ENCODE results near the gene LGR5. TPM values are rescaled to one million over a fixed set of nuclear protein-coding genes. Genes with fewer than 3 reads are reported as not detected.
A peak's percentile ranks its signal among the peaks of the same experiment; 100 is the strongest.

Gene LGR5
- total RNA-seq, 1 experiment from 2014 or later: 4.5 TPM

GRCh38 chr12:71400481-71400880 is 39.1 kb upstream of the LGR5 start:
- no peaks in the 10 kb centered on the region for H3K9me3 ChIP-seq (ENCODE audit: low read depth, low read length, poor library complexity, severe bottlenecking)
- intact Hi-C loops (cut with micrococcal nuclease; ENCODE audit: unreplicated experiment): no loop called here
- CTCF ChIA-PET: no interaction called here
- no peaks in the 10 kb centered on the region for H3K27me3 ChIP-seq (replicated peaks; ENCODE audit: insufficient read depth, low read depth, low read length, poor library complexity)
- peaks cover 42% of the 10 kb centered on the region for H3K4me1 ChIP-seq (ENCODE audit: insufficient read depth, low read length, poor library complexity, severe bottlenecking)
- no TSS peak for BruUV-seq (replicated peaks)
- POLR2A ChIA-PET (ENCODE audit: low non-redundant PET): no interaction called here
- no peaks in the 10 kb centered on the region for H3K36me3 ChIP-seq (ENCODE audit: insufficient read depth, low read length, poor library complexity, severe bottlenecking)
- peak; percentile 49 for DNase-seq (ENCODE audit: low spot score)
- no peak overlapping the region for H3K4me3 ChIP-seq (ENCODE audit: low read depth, low read length, poor library complexity, severe bottlenecking)
- H3K27ac ChIP-seq (ENCODE audit: low read depth, low read length, poor library complexity, severe bottlenecking): peak overlapping the region; percentile 1
- no peak for TF ChIP-seq EZH2 (IDR thresholded peaks at IDR 0.05; ENCODE audit: borderline replicate concordance, low read depth, low read length, poor library complexity, severe bottlenecking)
- TF ChIP-seq CTCF (conservative IDR thresholded peaks at IDR 0.05; ENCODE audit: low read depth, low read length): no peak

GRCh38 chr12:71405884-71406283 is 33.7 kb upstream of the LGR5 start:
- no TSS peak for BruUV-seq (replicated peaks)
- Histone ChIP-seq H3K4me3 (ENCODE audit: low read depth, low read length, poor library complexity, severe bottlenecking) (no peak overlapping the region), H3K4me1 (ENCODE audit: insufficient read depth, low read length, poor library complexity, severe bottlenecking) (peaks cover 3% of the 10 kb centered on the region), H3K36me3 (ENCODE audit: insufficient read depth, low read length, poor library complexity, severe bottlenecking) (no peaks in the 10 kb centered on the region), H3K27me3 (replicated peaks; ENCODE audit: insufficient read depth, low read depth, low read length, poor library complexity) (no peaks in the 10 kb centered on the region), H3K27ac (ENCODE audit: low read depth, low read length, poor library complexity, severe bottlenecking) (no peak overlapping the region), H3K9me3 (ENCODE audit: low read depth, low read length, poor library complexity, severe bottlenecking) (peaks cover 7% of the 10 kb centered on the region)
- TF ChIP-seq EZH2 (IDR thresholded peaks at IDR 0.05; ENCODE audit: borderline replicate concordance, low read depth, low read length, poor library complexity, severe bottlenecking) (no peak), CTCF (conservative IDR thresholded peaks at IDR 0.05; ENCODE audit: low read depth, low read length) (no peak)
- DNase-seq (ENCODE audit: low spot score): no peak
- ChIA-PET CTCF (no interaction called here), POLR2A (ENCODE audit: low non-redundant PET) (no interaction called here)
- intact Hi-C loops (cut with micrococcal nuclease; ENCODE audit: unreplicated experiment): no loop called here

- Histone ChIP-seq H3K27ac (ENCODE audit: low read depth, low read length, poor library complexity, severe bottlenecking) (no peak overlapping the region), H3K9me3 (ENCODE audit: low read depth, low read length, poor library complexity, severe bottlenecking) (peaks cover 9% of the 10 kb centered on the region), H3K36me3 (ENCODE audit: insufficient read depth, low read length, poor library complexity, severe bottlenecking) (no peaks in the 10 kb centered on the region), H3K4me1 (ENCODE audit: insufficient read depth, low read length, poor library complexity, severe bottlenecking) (no peaks in the 10 kb centered on the region), H3K27me3 (replicated peaks; ENCODE audit: insufficient read depth, low read depth, low read length, poor library complexity) (no peaks in the 10 kb centered on the region), H3K4me3 (ENCODE audit: low read depth, low read length, poor library complexity, severe bottlenecking) (no peak overlapping the region)
- ChIA-PET CTCF (no interaction called here), POLR2A (ENCODE audit: low non-redundant PET) (no interaction called here)
- DNase-seq (ENCODE audit: low spot score): no peak
- BruUV-seq (replicated peaks): no TSS peak
- no peak for TF ChIP-seq EZH2 (IDR thresholded peaks at IDR 0.05; ENCODE audit: borderline replicate concordance, low read depth, low read length, poor library complexity, severe bottlenecking)
- no peak for TF ChIP-seq CTCF (conservative IDR thresholded peaks at IDR 0.05; ENCODE audit: low read depth, low read length)
- intact Hi-C loops (cut with micrococcal nuclease; ENCODE audit: unreplicated experiment): no loop called here
Observed at GRCh38 chr12:71407732-71408131, 31.9 kb upstream of the LGR5 start.

Data from A673 (cell line).